Loucy (cell line): ENCODE data around the gene INPP4B.

Source experiments
- H2AFZ ChIP-seq: fragments of 200-600 bp; sonication (generic); 2 replicates; pipeline ENCODE4 v1.6.0; 2016; ENCODE audit warnings: antibody characterized with exemption, mild to moderate bottlenecking, low read length, moderate library complexity
- H3F3A ChIP-seq: fragments of 200-600 bp; 2 replicates; pipeline ENCODE4 v1.6.0; 2016; ENCODE audit warnings: antibody characterized with exemption, low read depth, mild to moderate bottlenecking
- H3K27me3 ChIP-seq: fragments of 200-600 bp; sonication (generic); 2 replicates; pipeline ENCODE4 v1.6.1; 2014; ENCODE audit warnings: low read length, mild to moderate bottlenecking; ENCODE audit not compliant: insufficient read depth, poor library complexity, severe bottlenecking
- H3K36me3 ChIP-seq: fragments of 200-600 bp; sonication (generic); 2 replicates; pipeline ENCODE4 v1.6.1; 2016; ENCODE audit warnings: low read length; ENCODE audit not compliant: insufficient read depth
- H3K4me1 ChIP-seq: fragments of 200-600 bp; sonication (generic); 2 replicates; pipeline ENCODE4 v1.5.1; 2014; ENCODE audit warnings: low read length, mild to moderate bottlenecking; ENCODE audit not compliant: insufficient read depth, poor library complexity, severe bottlenecking
- H3K4me2 ChIP-seq: fragments of 200-600 bp; sonication (generic); 2 replicates; pipeline ENCODE4 v1.6.0; 2014; ENCODE audit warnings: antibody characterized with exemption, low read length, low read depth, mild to moderate bottlenecking; ENCODE audit not compliant: poor library complexity, severe bottlenecking
- H3K4me3 ChIP-seq: fragments of 200-600 bp; sonication (generic); 2 replicates; pipeline ENCODE4 v1.5.1; 2014; ENCODE audit warnings: low read length, mild to moderate bottlenecking, mixed read lengths; ENCODE audit not compliant: poor library complexity, severe bottlenecking
- H3K79me2 ChIP-seq: fragments of 200-600 bp; sonication (generic); 2 replicates; pipeline ENCODE4 v1.6.1; 2014; ENCODE audit warnings: low read length; ENCODE audit not compliant: insufficient read depth
- H3K9ac ChIP-seq: fragments of 200-600 bp; sonication (generic); 2 replicates; pipeline ENCODE4 v1.6.0; 2014; ENCODE audit warnings: mild to moderate bottlenecking, low read depth, low read length, moderate library complexity; ENCODE audit not compliant: poor library complexity, severe bottlenecking
- H3K9me2 ChIP-seq: fragments of 200-600 bp; sonication (generic); replicated peaks from 2 replicates; pipeline ENCODE4 v1.6.1; 2016; ENCODE audit warnings: low read depth, low read length, mixed read lengths
- H3K9me3 ChIP-seq: fragments of 200-600 bp; sonication (generic); 2 replicates; pipeline ENCODE4 v1.6.1; 2014; ENCODE audit warnings: mild to moderate bottlenecking, antibody characterized with exemption, low read length, low read depth; ENCODE audit not compliant: insufficient read depth
- H4K20me1 ChIP-seq: fragments of 200-600 bp; sonication (generic); 2 replicates; pipeline ENCODE4 v1.6.0; 2014; ENCODE audit warnings: antibody characterized with exemption, low read length, mild to moderate bottlenecking; ENCODE audit not compliant: insufficient read depth, poor library complexity, severe bottlenecking
- CTCF ChIP-seq: fragments of 200-600 bp; sonication (generic); conservative IDR thresholded peaks from 2 replicates; pipeline ENCODE4 v1.5.1; 2014; ENCODE audit warnings: mild to moderate bottlenecking, antibody characterized with exemption, low read length
- EZH2phosphoT487 ChIP-seq: fragments of 200-600 bp; IDR thresholded peaks from 2 replicates; pipeline ENCODE4 v1.6.1; 2018; ENCODE audit warnings: antibody characterized with exemption, mild to moderate bottlenecking, moderate library complexity, borderline replicate concordance

INPP4B gene

GRCh38 chr4:142556048-142556447, 290.1 kb downstream of the INPP4B start:
- Histone ChIP-seq H3K9ac (no peak overlapping the region), H3K79me2 (no peaks in the 10 kb centered on the region), H3K27me3 (no peaks in the 10 kb centered on the region), H3K4me3 (no peak overlapping the region), H3K9me2 (no peaks in the 10 kb centered on the region), H3K4me2 (no peak overlapping the region), H4K20me1 (no peaks in the 10 kb centered on the region), H3K36me3 (no peaks in the 10 kb centered on the region), H3K4me1 (peaks cover 3% of the 10 kb centered on the region), H3K9me3 (no peaks in the 10 kb centered on the region), H3F3A (no peaks in the 10 kb centered on the region), H2AFZ (no peak overlapping the region)
- TF ChIP-seq EZH2phosphoT487 (no peak), CTCF (no peak)

- H3K9me3 ChIP-seq, result no peaks in the 10 kb centered on the region
Observed at GRCh38 chr4:142554412-142554811, 291.7 kb downstream of the INPP4B start.

GRCh38 chr4:142551517-142552305, 294.4 kb downstream of the INPP4B start:
- H2AFZ ChIP-seq, result no peak overlapping the region
- no peak overlapping the region for H3K4me2 ChIP-seq
- H3K4me3 ChIP-seq, result no peak overlapping the region
- no peaks in the 10 kb centered on the region for H3K36me3 ChIP-seq
- no peaks in the 10 kb centered on the region for H3K9me2 ChIP-seq
- TF ChIP-seq CTCF (no peak), EZH2phosphoT487 (no peak)
- H3K79me2 ChIP-seq, result no peaks in the 10 kb centered on the region
- peaks cover 8% of the 10 kb centered on the region for H3K4me1 ChIP-seq
- no peak overlapping the region for H3K9ac ChIP-seq
- no peaks in the 10 kb centered on the region for H4K20me1 ChIP-seq
- no peaks in the 10 kb centered on the region for H3K9me3 ChIP-seq
- no peaks in the 10 kb centered on the region for H3K27me3 ChIP-seq
- H3F3A ChIP-seq, result no peaks in the 10 kb centered on the region

More at GRCh38 chr4:142554412-142554811, 291.7 kb downstream of the INPP4B start:
- Histone ChIP-seq H3K9ac (no peak overlapping the region), H3K4me2 (no peak overlapping the region), H3K4me1 (peaks cover 8% of the 10 kb centered on the region), H4K20me1 (no peaks in the 10 kb centered on the region), H2AFZ (no peak overlapping the region), H3K27me3 (no peaks in the 10 kb centered on the region), H3K9me2 (no peaks in the 10 kb centered on the region), H3F3A (no peaks in the 10 kb centered on the region), H3K79me2 (no peaks in the 10 kb centered on the region), H3K36me3 (no peaks in the 10 kb centered on the region), H3K4me3 (no peak overlapping the region)
- TF ChIP-seq CTCF, result no peak
- no peak for TF ChIP-seq EZH2phosphoT487
